IPS-15b (cell line): ENCODE results near the gene KCNAB3.

Experiments
- H3K27me3 ChIP-seq: one replicate; pipeline ENCODE4 v1.6.1; 2013; ENCODE audit warnings: low read length; ENCODE audit not compliant: control insufficient read depth, insufficient read depth
- H3K36me3 ChIP-seq: one replicate; pipeline ENCODE4 v1.6.1; 2013; ENCODE audit warnings: low read length; ENCODE audit not compliant: control insufficient read depth, insufficient read depth
- H3K4me1 ChIP-seq: one replicate; pipeline ENCODE4 v1.6.1; 2013; ENCODE audit warnings: mild to moderate bottlenecking, low read length; ENCODE audit not compliant: control insufficient read depth, insufficient read depth
- H3K4me3 ChIP-seq: one replicate; pipeline ENCODE4 v1.5.1; 2013; ENCODE audit warnings: low read depth, low read length
- H3K9ac ChIP-seq: one replicate; pipeline ENCODE4 v1.6.1; 2013; ENCODE audit warnings: low read depth, mild to moderate bottlenecking, low read length
- H3K9me3 ChIP-seq: one replicate; pipeline ENCODE4 v1.6.1; 2013; ENCODE audit warnings: mild to moderate bottlenecking, low read length; ENCODE audit not compliant: control insufficient read depth, insufficient read depth

KCNAB3 gene

GRCh38 chr17:7932949-7933348 is 3.3 kb upstream of the KCNAB3 start:
- Histone ChIP-seq H3K27me3 (peaks cover 31% of the 10 kb centered on the region), H3K9me3 (no peaks in the 10 kb centered on the region), H3K9ac (peak overlapping the region; percentile 65), H3K4me3 (peak overlapping the region; percentile 99), H3K36me3 (peaks cover 4% of the 10 kb centered on the region), H3K4me1 (peaks cover 2% of the 10 kb centered on the region)

- H3K4me3 ChIP-seq, result peak overlapping the region; percentile 99
- peaks cover 2% of the 10 kb centered on the region for H3K4me1 ChIP-seq
- H3K9ac ChIP-seq, result peak overlapping the region; percentile 65
- no peaks in the 10 kb centered on the region for H3K9me3 ChIP-seq
- H3K36me3 ChIP-seq, result peaks cover 4% of the 10 kb centered on the region
- H3K27me3 ChIP-seq, result peaks cover 36% of the 10 kb centered on the region
Measured at GRCh38 chr17:7932483-7932891, 2.8 kb upstream of the KCNAB3 start.

- Histone ChIP-seq H3K36me3 (peaks cover 4% of the 10 kb centered on the region), H3K27me3 (peaks cover 42% of the 10 kb centered on the region), H3K4me1 (peaks cover 2% of the 10 kb centered on the region)
Measured at GRCh38 chr17:7931709-7932482, 2.2 kb upstream of the KCNAB3 start, which contains the start of the genes CNTROB and TRAPPC1. Gene CNTROB, plus strand, starts transcription at chr17:7932206. Its CDS starts 874 bp downstream, at chr17:7933080. Gene TRAPPC1, minus strand, starts transcription at chr17:7931946. Its CDS starts 117 bp downstream, at chr17:7931829.

GRCh38 chr17:7930841-7931631 is 1.4 kb upstream of the KCNAB3 start:
- peaks cover 50% of the 10 kb centered on the region for H3K27me3 ChIP-seq
- H3K4me3 ChIP-seq, result peak overlapping the region; percentile 99
- peaks cover 3% of the 10 kb centered on the region for H3K36me3 ChIP-seq
- H3K4me1 ChIP-seq, result peaks cover 2% of the 10 kb centered on the region
- peak overlapping the region; percentile 24 for H3K9ac ChIP-seq
- no peaks in the 10 kb centered on the region for H3K9me3 ChIP-seq

More at GRCh38 chr17:7931709-7932482, 2.2 kb upstream of the KCNAB3 start, which contains the start of the genes CNTROB and TRAPPC1:
- no peaks in the 10 kb centered on the region for H3K9me3 ChIP-seq
- H3K9ac ChIP-seq, result peak within 1 kb of the TSS; percentile 65
- H3K4me3 ChIP-seq, result peak within 1 kb of the TSS; percentile 99

- Histone ChIP-seq H3K9ac (no peak overlapping the region), H3K36me3 (no peaks in the 10 kb centered on the region), H3K27me3 (peaks cover 73% of the 10 kb centered on the region)
Measured at GRCh38 chr17:7927596-7927995, 2.1 kb downstream of the KCNAB3 start.

GRCh38 chr17:7922845-7923628 is 6.6 kb downstream of the KCNAB3 start:
- Histone ChIP-seq H3K9ac (no peak overlapping the region), H3K27me3 (peaks cover 85% of the 10 kb centered on the region), H3K4me1 (peaks cover 7% of the 10 kb centered on the region), H3K36me3 (no peaks in the 10 kb centered on the region), H3K9me3 (no peaks in the 10 kb centered on the region), H3K4me3 (peak overlapping the region; percentile 39)

More at GRCh38 chr17:7927596-7927995, 2.1 kb downstream of the KCNAB3 start:
- no peak overlapping the region for H3K4me3 ChIP-seq
- H3K4me1 ChIP-seq, result peaks cover 2% of the 10 kb centered on the region
- H3K9me3 ChIP-seq, result no peaks in the 10 kb centered on the region

GRCh38 chr17:7922269-7922844 is 7.3 kb downstream of the KCNAB3 start:
- H3K9ac ChIP-seq, result no peak overlapping the region
- no peaks in the 10 kb centered on the region for H3K36me3 ChIP-seq
- H3K27me3 ChIP-seq, result peaks cover 78% of the 10 kb centered on the region
- H3K4me3 ChIP-seq, result peak overlapping the region; percentile 39
- no peaks in the 10 kb centered on the region for H3K9me3 ChIP-seq
- peaks cover 7% of the 10 kb centered on the region for H3K4me1 ChIP-seq

- H3K9ac ChIP-seq, result no peak overlapping the region
- peaks cover 48% of the 10 kb centered on the region for H3K27me3 ChIP-seq
- H3K36me3 ChIP-seq, result no peaks in the 10 kb centered on the region
- H3K4me1 ChIP-seq, result no peaks in the 10 kb centered on the region
- peak overlapping the region; percentile 49 for H3K4me3 ChIP-seq
- H3K9me3 ChIP-seq, result no peaks in the 10 kb centered on the region
Measured at GRCh38 chr17:7916808-7917207, 12.8 kb downstream of the KCNAB3 start.

GRCh38 chr17:7916385-7916682 is 13.3 kb downstream of the KCNAB3 start:
- Histone ChIP-seq H3K4me3 (peak overlapping the region; percentile 49), H3K9ac (no peak overlapping the region), H3K9me3 (no peaks in the 10 kb centered on the region), H3K4me1 (no peaks in the 10 kb centered on the region), H3K27me3 (peaks cover 44% of the 10 kb centered on the region), H3K36me3 (no peaks in the 10 kb centered on the region)

- no peaks in the 10 kb centered on the region for H3K4me1 ChIP-seq
- peaks cover 38% of the 10 kb centered on the region for H3K27me3 ChIP-seq
- no peaks in the 10 kb centered on the region for H3K9me3 ChIP-seq
- H3K36me3 ChIP-seq, result no peaks in the 10 kb centered on the region
- peak within 1 kb of the TSS; percentile 49 for H3K4me3 ChIP-seq
- H3K9ac ChIP-seq, result no peak within 1 kb of the TSS
Measured at GRCh38 chr17:7915611-7916384, 13.9 kb downstream of the KCNAB3 start, which contains the start of gene RNF227. Gene RNF227, minus strand, starts transcription at chr17:7916289. Its CDS starts 94 bp downstream, at chr17:7916195.
